Vagina (tissue), 2 donors: Measurements from ENCODE around the gene SPIRE2. TPM values are rescaled to one million over a fixed set of nuclear protein-coding genes. Genes with fewer than 3 reads are reported as not detected.

ENCODE experiments used
- DNase-seq, 2 donors: peaks; one replicate each; pipeline ENCODE4 v3.0.0-alpha.2; 2017; ENCODE audit errors: extremely low spot score in 2 of 2
- H3K27ac ChIP-seq: fragments of 200-600 bp; sonication (generic); one replicate; pipeline ENCODE4 v1.5.1; 2019
- H3K27me3 ChIP-seq: fragments of 200-600 bp; sonication (generic); one replicate; pipeline ENCODE4 v1.5.1; 2019
- H3K36me3 ChIP-seq, 2 donors: fragments of 200-600 bp; sonication (generic); one replicate each; pipeline ENCODE4 v1.5.1; 2017 to 2019
- H3K4me1 ChIP-seq: fragments of 200-600 bp; sonication (generic); one replicate; pipeline ENCODE4 v1.5.1; 2019
- H3K4me3 ChIP-seq, 2 donors: fragments of 200-600 bp; sonication (generic); 1 replicate in 1 of 2; 2 replicates in 1 of 2; pipeline ENCODE4 v1.5.1; 2016 to 2019
- H3K9me3 ChIP-seq: fragments of 200-600 bp; sonication (generic); one replicate; pipeline ENCODE4 v1.5.1; 2019
- POLR2A ChIP-seq, 2 donors: fragments of 450-650 bp; IDR thresholded peaks; one replicate each; pipeline ENCODE4 v1.6.1; 2017; ENCODE audit warnings: antibody characterized with exemption in 2 of 2, mild to moderate bottlenecking in 2 of 2, moderate library complexity in 2 of 2
- POLR2AphosphoS5 ChIP-seq, 2 donors: sonication (generic); formaldehyde crosslinking; IDR thresholded peaks; one replicate each; pipeline ENCODE4 v1.9.0; 2017; ENCODE audit warnings: antibody characterized with exemption in 2 of 2, mild to moderate bottlenecking in 2 of 2, low read depth in 1 of 2; ENCODE audit not compliant: insufficient read depth in 1 of 2
- intact Hi-C: fragments of 100-400 bp; cut with DNase I; formaldehyde crosslinking; loops from one replicate; pipeline ENCODE4 v1.15.1; 2023
- total RNA-seq: library from RNA; depleted of rRNA; stranded (reverse); fragments of >200 nt; gene quantifications from one replicate; pipeline ENCODE4 v1.2.3, GENCODE V29; 2016
- TF ChIP-seq, protein P1 (sequence below), 3 experiments: fragments of 450-650 bp in 2 of 3; fragments of 200-600 bp in 1 of 3; sonication (generic) in 1 of 3; IDR thresholded peaks; one replicate each; pipeline ENCODE4 v1.5.1; 2017 to 2019; ENCODE audit warnings: antibody characterized with exemption in 3 of 3, mild to moderate bottlenecking in 2 of 3, moderate library complexity in 2 of 3

The SPIRE2 gene
- total RNA-seq, 1 donor from 2014 or later, result 2.2 TPM

DNA sequence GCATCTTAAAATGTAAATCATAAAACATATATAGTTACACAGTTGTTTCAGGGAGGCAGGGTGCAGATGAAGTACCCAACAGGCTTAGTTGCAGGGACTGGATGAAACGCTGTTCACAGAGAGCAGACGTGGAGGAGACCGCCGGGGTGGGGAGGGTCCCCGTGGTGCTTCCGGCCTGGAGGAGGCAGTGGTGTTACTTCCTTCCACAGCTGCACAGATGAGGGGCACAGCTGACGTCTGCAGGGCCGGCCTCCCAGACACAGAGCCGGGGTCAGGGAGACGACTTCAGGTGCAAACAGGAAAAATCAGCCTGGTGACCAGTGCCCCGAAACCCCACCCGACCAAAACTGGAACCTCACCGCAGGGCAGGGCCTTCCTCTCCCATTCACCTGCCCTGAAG, 17.1 kb downstream of the SPIRE2 start:
- intact Hi-C loops, result no loop called here
- Histone ChIP-seq H3K4me1 (no peaks in the 10 kb centered on the region), H3K36me3 (no peaks in the 10 kb centered on the region), H3K27ac (no peak overlapping the region), H3K27me3 (no peaks in the 10 kb centered on the region), H3K9me3 (no peaks in the 10 kb centered on the region), H3K4me3 (no peak overlapping the region)
- no peak for TF ChIP-seq POLR2A (IDR thresholded peaks at IDR 0.05)
- TF ChIP-seq, protein P1, sequence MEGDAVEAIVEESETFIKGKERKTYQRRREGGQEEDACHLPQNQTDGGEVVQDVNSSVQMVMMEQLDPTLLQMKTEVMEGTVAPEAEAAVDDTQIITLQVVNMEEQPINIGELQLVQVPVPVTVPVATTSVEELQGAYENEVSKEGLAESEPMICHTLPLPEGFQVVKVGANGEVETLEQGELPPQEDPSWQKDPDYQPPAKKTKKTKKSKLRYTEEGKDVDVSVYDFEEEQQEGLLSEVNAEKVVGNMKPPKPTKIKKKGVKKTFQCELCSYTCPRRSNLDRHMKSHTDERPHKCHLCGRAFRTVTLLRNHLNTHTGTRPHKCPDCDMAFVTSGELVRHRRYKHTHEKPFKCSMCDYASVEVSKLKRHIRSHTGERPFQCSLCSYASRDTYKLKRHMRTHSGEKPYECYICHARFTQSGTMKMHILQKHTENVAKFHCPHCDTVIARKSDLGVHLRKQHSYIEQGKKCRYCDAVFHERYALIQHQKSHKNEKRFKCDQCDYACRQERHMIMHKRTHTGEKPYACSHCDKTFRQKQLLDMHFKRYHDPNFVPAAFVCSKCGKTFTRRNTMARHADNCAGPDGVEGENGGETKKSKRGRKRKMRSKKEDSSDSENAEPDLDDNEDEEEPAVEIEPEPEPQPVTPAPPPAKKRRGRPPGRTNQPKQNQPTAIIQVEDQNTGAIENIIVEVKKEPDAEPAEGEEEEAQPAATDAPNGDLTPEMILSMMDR (IDR thresholded peaks at IDR 0.05), result no peak
- no peak for TF ChIP-seq POLR2AphosphoS5 (IDR thresholded peaks at IDR 0.05; ENCODE audit: insufficient read depth in 1 of 2, low read depth in 1 of 2)
- no peak for DNase-seq

DNA sequence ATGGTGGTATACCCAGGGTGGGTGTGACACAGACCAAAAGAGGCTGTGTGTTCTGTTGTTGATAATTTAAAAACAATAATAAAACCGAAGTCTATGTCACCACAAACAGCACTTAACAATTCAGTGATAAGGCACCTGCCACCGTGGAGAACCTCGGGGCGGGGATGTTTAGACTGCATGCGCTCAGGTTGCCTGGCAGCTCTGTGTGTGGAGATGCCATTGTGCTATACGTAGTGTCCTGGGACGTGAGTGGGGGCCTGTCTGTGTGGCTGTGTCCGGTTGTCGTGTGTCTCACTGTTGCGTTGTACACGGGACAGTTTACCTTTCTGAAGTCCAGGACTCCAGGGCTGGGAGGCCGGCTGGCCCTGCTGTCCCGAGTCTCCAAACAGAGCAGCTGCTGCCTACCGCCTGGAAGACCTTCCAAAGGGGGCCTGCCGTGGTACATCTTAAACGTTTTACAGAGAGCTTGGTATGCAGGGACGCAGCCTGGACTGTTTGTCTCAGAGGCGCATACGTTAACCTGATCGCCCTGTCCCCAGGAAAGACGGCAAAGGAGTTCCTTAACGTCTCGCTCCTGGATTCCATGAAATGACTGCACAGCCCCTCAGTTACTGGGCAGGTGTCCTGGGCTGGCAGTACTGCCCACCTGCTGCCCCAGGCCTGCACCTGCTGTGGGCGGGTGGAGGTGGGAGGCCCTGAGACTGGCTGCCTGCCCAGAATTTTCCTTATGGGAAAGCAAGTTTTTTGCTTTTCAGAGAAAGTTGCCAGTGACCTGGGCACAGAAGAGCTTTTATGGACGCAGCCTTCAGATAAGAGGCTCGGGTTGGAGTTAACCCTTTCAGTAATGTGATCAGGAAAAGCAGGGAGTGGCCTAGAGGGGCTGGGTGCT, 19.0 kb downstream of the SPIRE2 start:
- no peak for DNase-seq
- intact Hi-C loops, result no loop called here
- H3K36me3 ChIP-seq, result no peaks in the 10 kb centered on the region
- H3K4me1 ChIP-seq, result no peaks in the 10 kb centered on the region
- no peak overlapping the region for H3K4me3 ChIP-seq
- TF ChIP-seq POLR2AphosphoS5 (IDR thresholded peaks at IDR 0.05; ENCODE audit: insufficient read depth in 1 of 2, low read depth in 1 of 2), result no peak
- no peak for TF ChIP-seq POLR2A (IDR thresholded peaks at IDR 0.05)
- TF ChIP-seq, protein P1 (IDR thresholded peaks at IDR 0.05), result no peak
- no peaks in the 10 kb centered on the region for H3K27me3 ChIP-seq
- H3K27ac ChIP-seq, result no peak overlapping the region
- H3K9me3 ChIP-seq, result no peaks in the 10 kb centered on the region

DNA sequence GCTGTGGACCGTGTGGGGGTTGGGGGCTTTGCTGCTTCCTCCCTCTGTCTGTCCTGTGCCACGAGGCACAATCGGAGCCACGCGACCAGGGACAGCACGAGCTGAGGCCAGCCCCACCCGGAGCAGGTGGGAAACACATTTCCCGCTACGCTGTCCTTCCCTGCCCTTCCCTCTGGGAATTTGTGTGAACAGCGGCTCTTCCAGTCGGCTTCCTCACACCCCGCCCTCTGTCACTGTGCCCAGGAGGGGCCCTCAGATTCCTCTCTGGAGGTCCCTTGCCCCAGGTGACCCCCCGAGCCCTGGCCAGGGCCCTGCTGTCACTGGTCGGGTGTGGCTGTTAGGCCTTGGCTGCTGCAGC, 19.6 kb downstream of the SPIRE2 start:
- TF ChIP-seq, protein P1 (IDR thresholded peaks at IDR 0.05), result no peak
- TF ChIP-seq POLR2A (IDR thresholded peaks at IDR 0.05) (no peak), POLR2AphosphoS5 (IDR thresholded peaks at IDR 0.05; ENCODE audit: insufficient read depth in 1 of 2, low read depth in 1 of 2) (no peak)
- no peak overlapping the region for H3K4me3 ChIP-seq
- intact Hi-C loops, result no loop called here

DNA sequence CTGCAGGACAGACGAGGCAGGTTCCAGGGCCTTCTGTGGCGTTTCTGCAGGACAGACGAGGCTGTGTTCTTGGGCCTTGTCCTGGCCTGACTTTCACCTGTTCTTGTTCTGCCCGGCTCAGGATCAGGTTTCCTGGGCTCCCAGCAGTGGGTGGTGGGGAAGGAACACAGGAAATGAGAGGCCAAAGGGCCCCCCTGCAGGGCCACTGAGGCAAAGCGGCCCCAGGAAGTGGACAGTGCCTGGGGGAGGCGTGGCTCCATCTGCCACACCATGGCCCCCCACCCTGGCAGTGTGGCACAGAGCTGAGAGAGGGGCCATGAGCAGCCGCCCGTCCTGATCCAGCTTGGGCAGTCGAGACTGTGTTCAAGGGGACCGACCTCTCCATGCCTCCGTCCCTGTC, 20.7 kb downstream of the SPIRE2 start:
- Histone ChIP-seq H3K36me3 (no peaks in the 10 kb centered on the region), H3K4me3 (no peak overlapping the region), H3K27me3 (no peaks in the 10 kb centered on the region), H3K4me1 (no peaks in the 10 kb centered on the region), H3K27ac (no peak overlapping the region), H3K9me3 (no peaks in the 10 kb centered on the region)
- no peak for DNase-seq
- intact Hi-C loops, result no loop called here
- no peak for TF ChIP-seq POLR2AphosphoS5 (IDR thresholded peaks at IDR 0.05; ENCODE audit: insufficient read depth in 1 of 2, low read depth in 1 of 2)

More for the DNA sequence above, 19.6 kb downstream of the SPIRE2 start:
- Histone ChIP-seq H3K9me3 (no peaks in the 10 kb centered on the region), H3K36me3 (no peaks in the 10 kb centered on the region), H3K27ac (no peak overlapping the region), H3K4me1 (no peaks in the 10 kb centered on the region), H3K27me3 (no peaks in the 10 kb centered on the region)
- no peak for DNase-seq

DNA sequence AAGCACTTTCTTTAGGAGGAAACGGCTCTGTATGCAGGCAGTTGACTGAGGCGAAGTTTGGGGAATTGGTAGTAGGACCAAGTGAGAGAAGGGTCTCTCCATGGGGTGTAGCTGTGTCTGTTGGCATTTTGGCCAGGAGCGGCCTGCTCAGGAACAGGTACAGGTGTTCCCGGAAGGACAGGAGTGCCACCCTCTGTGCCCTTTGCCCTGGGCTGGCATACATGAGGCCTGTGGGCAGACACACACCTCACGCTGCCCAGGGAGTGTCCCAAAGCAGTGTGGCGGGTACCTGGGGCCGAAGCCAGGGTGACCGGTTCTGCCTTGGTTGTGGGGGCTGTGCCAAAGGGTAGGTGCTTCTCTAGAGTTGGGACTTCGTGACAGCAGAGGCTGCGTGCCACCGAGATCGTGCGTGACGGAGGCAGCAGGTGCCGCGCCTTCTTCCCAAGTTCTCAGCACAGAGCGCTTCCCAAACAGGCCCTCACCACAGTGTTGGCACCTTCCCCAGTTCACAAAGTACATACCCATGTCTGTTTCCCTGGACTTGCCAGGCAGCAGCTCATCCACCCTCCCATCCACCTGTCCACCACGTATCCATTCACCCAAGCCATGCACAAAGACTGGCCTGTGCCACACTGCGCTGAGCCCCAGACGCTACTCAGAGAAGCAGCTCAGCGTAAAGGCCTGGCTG, 25.2 kb downstream of the SPIRE2 start:
- TF ChIP-seq, protein P1 (IDR thresholded peaks at IDR 0.05), result no peak
- TF ChIP-seq POLR2A (IDR thresholded peaks at IDR 0.05), result no peak
- TF ChIP-seq POLR2AphosphoS5 (IDR thresholded peaks at IDR 0.05; ENCODE audit: insufficient read depth in 1 of 2, low read depth in 1 of 2), result no peak
- H3K27me3 ChIP-seq, result no peaks in the 10 kb centered on the region
- H3K36me3 ChIP-seq, result no peaks in the 10 kb centered on the region
- intact Hi-C loops, result no loop called here
- H3K27ac ChIP-seq, result no peak overlapping the region
- DNase-seq, result no peak
- H3K4me1 ChIP-seq, result no peaks in the 10 kb centered on the region
- H3K9me3 ChIP-seq, result no peaks in the 10 kb centered on the region
- no peak overlapping the region for H3K4me3 ChIP-seq
